ENCODE data around the gene ALDH1A1.
"Not testable (repeated sequence)": the region's sequence is repeated elsewhere in the genome, so short reads cannot be mapped to it uniquely, and the experiment has no call there.

The ALDH1A1 gene

GRCh38 chr9:72943844-72944462, 8.9 kb downstream of the ALDH1A1 start:
- DNase-seq (ENCODE audit: low read depth, low spot score) = no peak

DNA sequence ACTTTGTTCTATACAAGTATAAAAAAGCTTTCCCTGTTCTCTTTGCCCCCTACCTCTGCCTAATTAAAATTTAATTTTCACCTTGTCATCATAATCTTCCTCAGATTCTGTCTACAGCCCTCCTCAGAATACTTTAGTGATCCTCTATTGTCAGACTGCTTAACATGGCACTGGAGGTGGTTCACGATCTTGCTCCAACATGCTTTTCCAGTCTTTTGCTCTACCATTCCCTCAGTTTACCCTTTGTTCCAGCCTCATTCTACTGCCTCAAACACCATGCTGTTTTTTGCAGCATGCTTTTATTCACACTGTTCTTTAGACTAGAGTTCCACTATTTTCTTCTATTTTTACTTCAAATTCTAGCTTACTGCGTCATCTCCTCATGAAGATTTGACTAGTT, 10.4 kb downstream of the ALDH1A1 start:
- no peak for DNase-seq (ENCODE audit: low read depth, low spot score)

DNA sequence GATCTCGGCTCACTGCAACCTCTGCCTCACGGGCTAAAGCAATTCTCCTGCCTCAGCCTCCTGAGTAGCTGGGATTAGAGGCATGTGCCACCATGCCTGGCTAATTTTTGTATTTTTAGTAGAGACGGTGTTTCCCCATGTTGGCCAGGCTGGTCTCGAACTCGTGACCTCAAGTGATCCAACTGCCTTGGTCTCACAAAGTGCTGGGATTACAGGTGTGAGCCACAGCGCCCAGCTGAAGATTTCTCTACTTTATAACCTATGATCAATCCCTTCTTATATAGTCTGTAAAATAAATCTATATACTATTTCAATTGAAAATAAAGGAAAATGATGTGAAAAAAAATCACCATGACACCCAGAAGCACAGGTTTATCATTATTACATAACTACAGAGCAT, 13.3 kb downstream of the ALDH1A1 start:
- not testable (repeated sequence) for DNase-seq (ENCODE audit: low read depth, low spot score)

DNA sequence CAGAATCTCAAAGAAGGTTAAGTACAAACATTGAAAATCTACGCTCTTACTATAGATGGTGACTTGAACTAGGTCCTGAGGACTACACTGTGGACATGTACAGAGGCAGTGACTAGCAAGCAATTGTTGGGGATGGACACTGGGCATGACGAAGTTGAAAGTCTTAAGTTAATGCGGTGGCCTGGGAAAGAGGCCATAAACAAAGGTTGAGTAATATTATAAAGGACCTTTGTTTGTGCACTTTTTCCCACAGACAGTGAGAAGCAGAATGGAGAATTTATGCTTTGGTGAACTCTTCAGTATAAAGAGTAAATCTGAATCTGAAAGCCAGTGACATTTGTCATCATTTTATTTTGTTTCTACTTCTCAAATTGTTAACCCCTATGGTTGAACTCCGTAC, 15.3 kb downstream of the ALDH1A1 start:
- DNase-seq (ENCODE audit: low read depth, low spot score) = no peak

DNA sequence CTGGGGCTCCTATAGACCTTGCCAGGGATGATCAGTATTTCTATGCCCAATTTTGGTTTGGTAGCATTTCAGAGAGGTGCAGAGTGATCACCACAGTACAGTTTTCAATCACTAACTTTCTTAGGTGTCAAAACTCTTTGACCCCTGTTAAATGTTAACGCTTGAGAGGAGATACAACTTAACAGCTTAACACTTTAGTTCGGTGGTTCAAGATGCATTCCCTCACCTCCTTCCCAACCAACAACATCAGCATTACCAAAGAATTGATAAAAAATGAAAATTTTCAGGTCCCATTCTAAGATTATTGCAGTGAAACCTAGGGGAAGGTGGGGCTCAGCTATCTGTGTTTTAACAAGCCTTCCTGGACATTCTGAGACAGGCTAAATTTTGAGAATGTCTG, 16.2 kb downstream of the ALDH1A1 start:
- DNase-seq (ENCODE audit: low read depth, low spot score) = no peak

DNA sequence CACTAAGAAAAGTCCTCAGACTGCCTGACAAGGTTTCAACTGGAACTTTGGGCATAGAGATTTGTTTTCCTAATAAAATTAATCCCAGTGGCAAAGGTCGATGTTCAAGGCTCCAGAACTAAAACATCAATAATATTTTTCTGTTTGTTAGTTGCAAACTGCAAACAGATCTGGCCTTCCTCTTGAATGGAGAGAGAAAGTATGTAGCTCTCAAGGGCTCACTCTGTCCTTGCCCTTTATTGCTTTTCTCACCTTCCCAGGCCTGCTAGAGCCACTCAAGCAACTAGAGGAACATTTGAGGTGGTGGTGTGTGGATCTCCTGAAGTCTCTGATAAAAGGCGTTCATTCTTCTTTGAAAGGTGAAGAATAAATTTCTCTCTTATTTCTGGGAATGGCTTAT, 16.6 kb downstream of the ALDH1A1 start:
- no peak for DNase-seq (ENCODE audit: low read depth, low spot score)

GRCh38 chr9:72935595-72935994, 17.3 kb downstream of the ALDH1A1 start:
- no peak for DNase-seq (ENCODE audit: low read depth, low spot score)

DNA sequence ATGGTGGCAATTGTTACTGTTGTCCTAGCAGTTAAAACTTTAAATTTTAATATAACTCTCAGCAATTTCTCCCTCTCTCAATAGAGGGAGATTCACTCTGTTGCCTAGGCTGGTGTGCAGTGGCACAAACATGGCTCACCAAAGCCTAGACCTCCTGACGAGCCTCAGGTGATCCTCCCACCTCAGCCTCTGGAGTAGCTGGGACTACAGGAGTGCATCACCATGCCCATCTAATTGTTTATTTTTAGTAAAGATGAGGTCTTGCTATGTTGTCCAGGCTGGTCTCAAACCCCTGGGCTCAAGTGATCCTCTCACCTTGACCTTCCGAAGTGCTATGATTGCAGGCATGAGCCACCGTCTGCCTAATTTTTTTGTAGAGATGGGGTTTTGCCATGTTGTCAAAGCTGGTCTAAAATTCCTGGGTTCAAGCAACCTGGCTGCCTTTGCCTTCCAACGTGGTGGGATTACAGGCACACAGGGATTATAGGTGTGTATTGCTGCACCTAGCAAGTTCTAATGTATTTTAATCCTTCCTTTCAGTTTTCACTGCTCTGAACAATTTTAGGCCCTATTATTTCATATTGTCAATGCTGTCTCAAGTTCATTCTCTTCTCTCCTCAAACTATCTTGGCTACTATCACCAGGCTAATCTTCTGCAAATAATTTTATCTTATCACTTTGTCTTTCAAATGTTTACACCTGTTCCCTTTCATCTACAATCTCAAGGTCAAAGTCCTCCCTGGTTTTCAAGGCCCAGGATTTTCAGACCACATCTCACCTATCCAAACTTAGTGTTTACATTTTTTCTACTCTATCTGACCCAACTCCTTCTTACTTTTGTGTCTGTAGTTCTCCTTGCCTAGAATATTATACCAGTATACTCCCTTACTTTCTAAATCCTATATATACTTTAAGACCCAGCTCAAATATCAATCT, 18.9 kb downstream of the ALDH1A1 start:
- DNase-seq (ENCODE audit: low read depth, low spot score) = no peak

DNA sequence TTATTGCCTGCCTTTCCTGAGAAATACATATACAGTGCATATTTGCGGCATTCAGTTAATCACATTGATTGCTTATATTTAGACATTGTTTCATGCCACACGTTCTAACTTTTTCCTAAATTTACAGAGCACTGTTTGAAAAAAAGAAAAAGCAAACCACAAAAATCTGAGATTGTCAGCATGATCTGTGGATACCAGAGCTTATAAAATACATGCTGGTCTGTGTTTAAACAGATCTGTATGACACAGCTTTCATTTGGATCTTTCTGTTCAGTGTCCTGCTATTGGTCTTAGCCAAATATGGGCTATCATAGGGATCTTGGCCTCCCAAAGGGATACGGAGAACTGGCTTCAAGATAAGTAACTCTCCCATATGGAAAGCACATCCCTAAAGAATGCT, 20.2 kb downstream of the ALDH1A1 start:
- no peak for DNase-seq (ENCODE audit: low read depth, low spot score)

- no peak for DNase-seq (ENCODE audit: low read depth, low spot score)
Measured at GRCh38 chr9:72931897-72932296, 21.0 kb downstream of the ALDH1A1 start.

DNA sequence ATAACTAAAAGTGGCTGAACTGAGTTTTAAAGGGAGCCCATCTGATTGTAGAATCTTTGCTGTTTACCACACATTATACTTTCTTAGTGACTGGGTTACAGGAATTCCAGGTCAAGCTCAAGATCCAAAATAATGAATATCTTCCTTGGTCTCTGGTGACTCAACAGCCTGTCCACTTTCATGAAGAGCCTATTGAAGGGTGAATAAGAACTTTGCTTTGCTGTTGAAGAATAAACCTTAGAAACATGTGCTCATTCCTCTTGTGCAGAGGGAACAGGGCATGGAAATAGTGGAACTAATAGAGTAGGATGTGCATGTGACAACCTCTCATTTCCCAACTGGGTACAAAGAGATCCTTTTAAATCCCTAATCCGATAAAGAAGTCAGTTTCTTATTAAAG, 21.4 kb downstream of the ALDH1A1 start:
- no peak for DNase-seq (ENCODE audit: low read depth, low spot score)

GRCh38 chr9:72930828-72931227, 22.0 kb downstream of the ALDH1A1 start:
- DNase-seq (ENCODE audit: low read depth, low spot score) = no peak

DNA sequence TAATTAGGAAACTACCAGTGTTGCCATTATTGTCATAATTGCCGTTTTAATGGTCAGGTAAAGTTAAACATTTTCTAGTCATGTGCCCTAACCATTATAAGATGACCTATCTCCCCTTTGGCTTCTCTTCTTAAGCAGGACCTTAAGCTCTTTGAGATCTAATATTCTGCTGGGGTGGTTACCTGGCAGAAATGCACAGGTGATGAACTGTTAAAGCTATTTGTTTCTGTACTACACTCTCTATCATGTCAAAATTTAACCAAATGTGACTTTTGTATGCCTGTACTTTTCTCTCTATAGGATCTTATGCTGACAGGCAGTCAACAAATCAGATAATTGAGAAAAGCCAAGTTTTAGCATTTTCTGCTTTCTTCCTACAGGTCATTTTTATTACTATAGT, 23.3 kb downstream of the ALDH1A1 start:
- no peak for DNase-seq (ENCODE audit: low read depth, low spot score)

GRCh38 chr9:72928042-72928507, 24.8 kb downstream of the ALDH1A1 start:
- DNase-seq (ENCODE audit: low read depth, low spot score) = no peak

GRCh38 chr9:72926506-72926905, 26.3 kb downstream of the ALDH1A1 start:
- no peak for DNase-seq (ENCODE audit: low read depth, low spot score)

GRCh38 chr9:72925891-72926290, 27.0 kb downstream of the ALDH1A1 start:
- no peak for DNase-seq (ENCODE audit: low read depth, low spot score)

DNA sequence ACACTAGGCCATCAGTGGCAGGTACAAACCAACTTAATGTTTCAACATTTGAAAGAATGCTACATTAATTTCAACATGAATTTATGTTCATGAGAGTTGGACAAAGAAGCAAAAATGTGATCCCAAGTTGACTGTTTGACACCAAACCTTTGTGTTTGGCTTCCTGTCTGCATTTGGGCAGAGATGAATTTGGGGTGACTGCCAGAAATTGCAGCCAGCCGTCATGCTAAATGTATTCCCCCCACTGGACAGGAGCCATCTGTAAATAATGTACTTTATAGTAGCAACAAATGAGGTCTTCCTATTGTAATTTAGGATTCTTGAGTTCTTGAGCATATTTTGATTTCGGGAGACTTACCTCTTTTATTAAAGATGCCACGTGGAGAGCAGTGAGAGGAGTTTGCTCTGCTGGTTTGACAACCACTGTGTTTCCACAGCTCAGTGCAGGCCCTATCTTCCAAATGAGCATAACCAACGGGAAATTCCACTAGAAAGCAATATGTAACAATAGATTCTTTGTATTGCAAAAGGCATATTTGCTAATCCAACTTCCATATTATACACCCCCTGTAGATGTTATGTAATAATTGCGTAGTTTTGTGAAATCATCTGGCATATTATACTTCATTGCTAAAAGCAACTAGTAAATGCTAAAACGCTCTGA, 27.6 kb downstream of the ALDH1A1 start:
- DNase-seq (ENCODE audit: low read depth, low spot score) = no peak

GRCh38 chr9:72924154-72924790, 28.6 kb downstream of the ALDH1A1 start:
- DNase-seq (ENCODE audit: low read depth, low spot score) = no peak

DNA sequence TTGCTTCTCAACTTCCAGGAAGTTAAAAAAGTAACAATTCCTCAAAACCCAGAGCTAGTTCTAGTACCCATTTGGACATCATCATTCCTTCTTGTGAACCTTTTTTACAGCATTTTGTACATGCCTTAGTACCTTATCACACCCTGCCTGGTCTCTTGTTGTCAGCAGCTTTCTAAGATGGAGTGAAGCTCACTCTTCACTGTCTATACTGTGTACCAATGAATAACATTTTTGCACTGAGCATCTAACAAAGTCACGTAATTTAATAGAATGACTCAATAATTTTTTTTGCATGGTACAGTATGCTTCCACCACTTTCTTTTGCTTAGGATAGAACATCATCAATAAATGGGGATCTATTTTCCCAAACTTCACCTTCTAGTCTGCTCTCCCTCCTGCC, 29.8 kb downstream of the ALDH1A1 start:
- no peak for DNase-seq (ENCODE audit: low read depth, low spot score)

GRCh38 chr9:72921888-72922654, 30.8 kb downstream of the ALDH1A1 start:
- DNase-seq (ENCODE audit: low read depth, low spot score) = no peak

DNA sequence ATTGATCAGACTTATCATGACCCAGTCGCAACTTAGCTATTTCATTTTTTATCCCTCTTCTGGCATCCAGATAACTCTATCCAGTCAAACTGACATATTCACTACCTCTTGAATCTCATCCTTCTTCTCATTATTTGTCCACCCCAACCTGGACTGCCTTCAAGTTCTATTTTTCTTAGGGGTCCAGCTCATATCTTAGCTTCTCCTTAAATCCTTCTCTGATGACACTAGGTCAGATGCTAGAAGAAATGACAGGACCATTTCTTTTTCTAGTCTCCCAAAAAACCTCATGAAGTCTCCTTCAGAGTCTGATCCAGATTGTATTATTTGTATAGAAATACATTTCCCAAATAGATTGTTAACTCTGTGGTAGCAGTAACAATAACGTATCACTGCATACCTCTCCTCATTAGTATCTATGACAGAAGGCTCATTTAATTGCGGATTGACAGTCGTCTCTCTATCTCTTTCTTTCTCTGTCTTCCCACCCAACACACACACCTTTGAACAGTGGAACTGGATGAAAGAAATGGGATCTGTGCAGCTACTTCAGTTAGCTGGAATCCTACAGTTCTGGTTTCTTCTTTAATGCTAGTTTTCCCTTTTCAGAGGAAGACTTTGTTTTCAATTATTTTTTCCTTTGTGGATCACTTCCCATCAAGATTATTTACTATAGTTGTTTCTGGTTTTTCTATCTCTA, 33.5 kb downstream of the ALDH1A1 start:
- no peak for DNase-seq (ENCODE audit: low read depth, low spot score)
